LHCN-M2 (cell line): ENCODE measurements around the gene CEACAM21. TPM values are rescaled to one million over a fixed set of nuclear protein-coding genes. Genes with fewer than 3 reads are reported as not detected.

Experiments used
- DNase-seq: peaks from one replicate; pipeline ENCODE4 v3.0.0-alpha.2; 2012; ENCODE audit warnings: low read depth
- total RNA-seq: library from RNA; depleted of rRNA; stranded (reverse); fragments of >200 nt; gene quantifications from 2 replicates; pipeline ENCODE4 v1.2.3, GENCODE V29; 2014

CEACAM21 gene
- total RNA-seq, 1 experiment from 2014 or later: not detected

- no peak for DNase-seq
Observed at GRCh38 chr19:41584931-41585330, 9.0 kb downstream of the CEACAM21 start.

- no peak for DNase-seq
Observed at GRCh38 chr19:41586064-41586463, 10.1 kb downstream of the CEACAM21 start.

DNA sequence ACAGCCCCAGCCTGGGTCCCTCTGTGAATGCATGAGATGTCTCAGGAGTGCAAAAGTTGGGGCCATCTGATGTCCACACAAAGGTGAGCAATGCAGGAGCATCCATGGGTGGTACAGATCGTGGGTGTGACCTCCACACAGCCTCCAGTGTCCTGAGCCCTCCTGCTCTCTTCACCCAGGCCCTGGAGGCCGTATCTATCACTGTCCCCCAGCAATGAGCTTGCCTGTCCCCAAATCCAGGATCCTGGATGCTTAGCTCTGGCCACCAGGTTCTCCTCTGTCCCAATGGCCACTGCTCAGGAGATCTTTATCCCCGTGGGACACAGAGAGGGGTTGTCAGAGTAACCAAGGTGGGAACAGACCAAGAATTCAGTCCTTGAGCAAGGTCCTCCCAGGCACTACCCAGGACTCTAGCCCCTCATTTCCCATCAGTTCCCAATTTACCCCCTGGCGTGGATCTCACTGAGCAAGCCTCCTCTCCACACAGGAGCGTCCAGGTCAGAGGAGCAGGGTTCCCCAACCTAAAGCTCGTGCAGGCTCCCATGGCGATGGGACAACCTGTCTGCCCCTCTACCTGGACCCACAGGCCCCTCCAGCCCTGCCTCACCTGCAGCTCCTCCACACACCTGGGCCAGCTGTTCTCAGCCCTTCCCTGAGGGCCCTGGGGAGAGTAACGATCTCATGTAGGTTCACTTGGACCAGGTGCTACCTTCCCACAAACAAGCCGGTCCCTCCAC lies 11.3 kb downstream of the CEACAM21 start:
- DNase-seq: no peak

DNA sequence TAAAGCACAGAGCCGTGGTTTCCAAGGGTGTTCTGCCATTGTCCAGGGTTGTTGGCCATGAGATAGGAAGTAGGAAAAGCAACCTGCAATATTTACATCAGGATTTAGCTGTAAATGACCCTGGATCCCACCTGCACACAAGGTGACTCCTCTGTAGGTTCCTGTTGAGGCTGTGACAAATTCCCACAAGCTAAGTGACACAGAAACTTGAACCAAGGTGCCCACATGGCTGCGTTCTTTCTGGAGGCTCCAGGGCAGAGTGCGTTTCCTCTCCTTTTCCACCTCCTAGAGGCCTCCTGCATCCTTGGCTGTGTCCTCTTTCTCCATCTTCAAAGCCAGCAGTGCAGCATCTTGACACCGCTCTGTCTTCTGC lies 11.9 kb downstream of the CEACAM21 start:
- no peak for DNase-seq

- DNase-seq: peak; percentile 17
Observed at GRCh38 chr19:41588497-41589209, 12.7 kb downstream of the CEACAM21 start.

GRCh38 chr19:41589371-41589770 lies 13.4 kb downstream of the CEACAM21 start:
- no peak for DNase-seq

DNA sequence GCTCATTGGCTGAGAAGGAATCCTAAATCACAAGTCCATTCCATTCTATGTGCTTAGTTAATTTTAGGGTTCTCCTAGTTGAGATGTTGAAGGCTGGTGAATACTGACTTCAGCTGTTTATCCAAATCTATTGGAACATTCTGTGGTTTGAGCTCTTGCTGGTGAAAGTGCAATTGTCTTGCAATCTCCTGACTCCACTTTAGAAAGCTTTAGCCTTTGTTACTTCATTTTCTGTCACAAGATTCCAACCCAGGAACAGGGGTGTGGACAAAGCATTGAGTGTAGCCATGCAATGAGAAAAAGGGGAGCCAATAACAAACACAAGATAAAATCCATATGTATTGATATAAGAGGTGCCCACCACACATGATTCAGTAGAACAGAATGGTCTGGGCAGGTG lies 15.0 kb downstream of the CEACAM21 start:
- no peak for DNase-seq

DNA sequence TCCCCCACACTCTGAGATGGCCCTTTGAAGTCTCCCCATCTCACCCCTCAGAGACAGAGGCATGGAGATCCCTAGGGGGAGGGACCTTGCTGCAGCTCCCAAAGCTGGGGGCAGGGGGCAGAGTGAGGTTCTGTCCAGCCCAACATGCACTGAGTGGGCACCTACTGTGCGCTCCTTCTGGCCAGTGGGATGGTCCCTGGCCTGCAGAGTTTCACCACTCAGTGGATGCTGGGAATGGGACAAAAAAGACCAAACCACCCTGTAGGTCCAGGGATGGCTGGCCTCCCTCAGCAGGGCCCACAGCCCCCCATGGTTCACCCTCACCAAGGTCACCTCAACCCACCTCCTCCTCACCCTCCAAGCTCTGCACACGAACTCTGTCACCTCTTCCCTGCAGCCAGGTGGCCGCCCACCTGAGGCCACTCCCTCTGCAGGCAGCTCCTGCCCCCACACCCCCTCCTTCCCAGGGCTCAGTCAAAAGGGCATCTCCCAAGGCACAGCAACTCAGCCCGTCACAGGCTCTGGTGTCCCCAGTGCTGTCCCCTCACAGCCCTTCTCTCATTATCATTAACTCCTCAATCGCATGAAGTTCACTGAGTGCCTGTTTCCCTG lies 16.1 kb downstream of the CEACAM21 start:
- DNase-seq: no peak

DNA sequence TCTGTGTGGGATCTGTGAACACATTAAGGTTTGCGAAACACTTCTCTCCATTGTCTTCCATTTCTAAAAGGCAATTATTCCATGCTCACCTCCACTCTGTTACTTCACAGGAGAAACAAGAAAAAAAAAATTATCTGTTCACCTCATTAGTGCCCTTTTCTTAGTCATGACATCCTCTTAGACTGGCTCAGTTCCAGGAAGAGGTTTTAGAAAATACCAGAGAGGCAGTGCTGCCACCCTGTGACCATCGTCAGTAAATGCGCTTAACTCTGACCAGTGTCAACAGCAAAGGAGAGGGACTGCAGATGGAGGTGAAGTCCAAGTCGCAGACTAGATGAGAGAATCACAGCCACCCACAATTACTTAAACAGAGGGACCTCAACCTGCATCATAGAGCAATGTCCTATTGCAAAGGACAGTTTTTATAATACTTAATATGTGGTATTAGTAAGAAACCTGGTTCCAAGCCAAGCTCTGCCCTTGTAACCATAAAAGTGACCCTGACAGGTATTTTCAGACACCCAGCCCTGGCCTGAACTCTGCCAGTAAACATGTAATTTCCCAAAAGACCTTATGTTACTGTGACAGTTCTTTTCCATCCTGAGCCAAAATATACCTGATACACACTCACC lies 19.4 kb downstream of the CEACAM21 start:
- peak; percentile 72 for DNase-seq

DNA sequence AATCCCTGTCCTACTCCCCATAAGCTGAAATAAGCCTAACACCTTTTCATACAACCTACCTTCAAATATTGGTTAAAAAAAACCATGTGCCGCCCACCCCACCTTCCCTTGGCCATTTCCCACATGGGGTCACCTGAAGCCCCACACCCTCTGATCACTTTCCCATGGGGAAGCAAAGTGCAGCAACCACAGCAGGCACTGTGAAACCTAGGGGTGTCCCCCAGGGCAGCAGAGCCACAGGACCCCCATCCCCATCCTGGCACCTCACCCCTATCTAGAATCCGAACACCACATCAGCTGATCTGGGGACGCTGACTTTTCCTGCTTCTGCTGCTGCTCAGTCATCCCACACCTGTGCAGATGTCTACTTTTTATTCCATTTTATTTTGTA lies 19.9 kb downstream of the CEACAM21 start:
- DNase-seq: no peak

- DNase-seq: peak; percentile 53
Observed at GRCh38 chr19:41597600-41598041, 21.7 kb downstream of the CEACAM21 start.

DNA sequence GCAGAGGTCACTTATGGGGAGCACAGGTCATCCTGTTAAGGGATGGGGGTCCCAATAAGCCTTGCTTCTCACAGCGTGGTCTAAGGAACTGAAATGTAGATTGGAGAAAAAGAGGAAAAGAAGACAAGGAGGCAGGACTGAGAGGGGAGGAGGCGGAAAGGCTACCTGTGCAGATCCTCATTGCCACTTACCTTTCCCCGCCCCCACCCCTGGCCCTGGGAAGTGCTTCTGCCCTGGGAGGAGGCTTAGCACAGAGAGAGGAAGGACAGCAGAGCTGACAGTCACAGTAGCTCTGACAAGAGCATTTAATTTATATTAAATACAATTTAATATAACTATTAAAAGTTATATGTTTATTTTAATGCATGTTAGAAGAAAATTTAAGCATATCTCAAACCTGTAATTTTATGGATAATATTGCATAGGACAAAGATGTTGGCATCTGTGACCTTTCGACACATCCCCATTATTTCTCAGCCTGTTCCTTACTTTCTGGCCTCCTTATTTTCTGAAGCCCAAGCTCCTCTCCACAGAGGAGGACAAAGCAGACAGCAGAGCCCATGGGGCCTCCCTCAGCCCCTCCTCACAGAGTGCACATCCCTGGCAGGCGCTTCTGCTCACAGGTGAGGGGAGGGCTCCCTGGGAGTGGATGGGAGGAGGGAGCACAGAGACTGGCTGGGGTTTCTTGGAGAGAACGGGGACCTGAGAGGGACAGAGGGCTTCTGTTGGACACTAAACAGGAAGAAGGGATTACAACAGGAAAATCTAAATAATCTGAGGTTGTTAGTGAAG lies 23.4 kb downstream of the CEACAM21 start:
- DNase-seq: no peak

DNA sequence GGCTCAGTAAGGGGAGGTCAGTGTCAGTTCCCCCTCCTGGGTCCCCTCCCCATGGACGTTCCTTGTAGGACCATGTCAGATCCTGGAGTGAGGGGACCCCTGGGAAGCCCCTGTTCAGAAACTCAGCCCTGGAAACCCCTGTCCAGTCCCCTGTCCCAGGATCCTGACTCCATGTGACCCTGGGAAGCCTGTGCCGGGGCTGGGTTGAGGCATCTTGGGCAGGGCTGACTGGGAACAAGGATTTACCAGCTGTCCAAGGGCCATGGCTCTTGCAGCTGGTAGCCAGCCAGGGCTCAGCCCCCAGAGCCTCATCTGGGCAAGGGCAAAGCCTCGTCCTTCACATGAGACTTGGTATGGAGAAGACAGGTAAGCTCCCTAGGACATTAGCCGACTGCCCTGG lies 25.8 kb downstream of the CEACAM21 start:
- no peak for DNase-seq

DNA sequence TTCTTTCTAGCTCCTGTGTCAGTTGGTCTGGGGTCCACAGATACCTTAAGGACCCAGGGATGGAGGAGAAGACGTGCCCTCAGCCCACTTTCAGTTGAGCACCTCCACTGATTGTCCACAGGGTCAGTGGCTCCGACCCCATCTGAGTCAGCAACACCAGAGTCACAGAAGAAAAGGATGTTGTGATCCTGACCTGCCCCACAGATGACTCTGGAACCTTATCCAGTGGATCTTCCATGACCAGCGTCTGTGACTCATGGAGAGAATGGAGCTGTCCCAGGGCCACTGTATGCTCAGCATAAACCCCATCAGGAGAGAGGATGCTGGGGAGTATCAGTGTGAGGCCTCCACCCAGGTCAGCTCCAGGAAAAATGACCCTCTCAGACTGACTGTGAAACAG lies 28.9 kb downstream of the CEACAM21 start:
- DNase-seq: no peak

DNA sequence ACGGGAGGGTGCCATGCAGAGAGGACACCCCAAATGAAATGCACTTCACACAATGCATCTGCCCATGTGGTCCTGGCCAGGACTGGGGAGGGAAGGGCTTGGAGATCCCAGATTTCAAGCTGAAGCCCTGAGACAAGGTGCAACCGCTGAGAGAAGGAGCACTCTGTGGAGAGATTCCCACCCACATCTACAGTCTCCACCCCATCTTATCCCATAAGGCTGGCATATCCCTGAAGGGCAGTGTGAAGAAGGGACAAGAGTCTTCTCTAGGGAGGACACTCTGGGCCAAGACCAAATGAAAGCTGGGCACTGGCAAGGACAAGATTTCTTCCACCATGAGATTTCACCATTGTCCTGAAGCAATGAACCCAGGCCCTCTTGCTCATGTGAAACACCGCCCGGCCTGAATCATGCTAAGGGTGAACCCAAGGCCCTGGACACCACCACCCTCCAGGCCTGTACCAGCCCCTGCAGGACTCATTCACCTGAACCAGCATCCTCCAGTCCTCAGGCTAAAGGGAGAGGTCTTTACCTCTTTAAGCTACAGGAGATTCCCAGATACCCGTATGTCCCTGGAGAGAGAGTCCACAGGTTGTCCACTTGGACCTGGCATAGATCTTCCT lies 30.4 kb downstream of the CEACAM21 start:
- DNase-seq: no peak

DNA sequence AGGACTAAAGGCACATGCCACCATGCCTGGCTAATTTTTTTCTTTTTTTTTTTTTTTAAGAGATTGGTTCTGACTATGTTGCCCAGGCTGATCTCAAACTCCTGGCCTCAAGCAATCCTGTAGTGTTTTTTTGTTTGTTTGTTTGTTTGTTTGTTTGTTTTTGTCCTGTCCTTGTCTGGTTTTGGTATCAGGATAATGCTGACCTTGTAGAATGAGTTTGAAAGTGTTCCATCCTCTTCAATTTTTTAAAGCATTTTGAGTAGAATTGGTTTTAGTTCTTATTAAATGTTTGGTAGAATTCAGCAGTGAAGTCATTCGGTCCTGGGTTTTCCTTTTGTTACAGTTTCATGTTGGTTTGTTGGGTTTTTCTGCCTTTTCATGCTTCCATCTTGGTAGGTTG lies 31.7 kb downstream of the CEACAM21 start:
- no peak for DNase-seq

- DNase-seq: no peak
Observed at GRCh38 chr19:41610789-41611188, 34.8 kb downstream of the CEACAM21 start.

DNA sequence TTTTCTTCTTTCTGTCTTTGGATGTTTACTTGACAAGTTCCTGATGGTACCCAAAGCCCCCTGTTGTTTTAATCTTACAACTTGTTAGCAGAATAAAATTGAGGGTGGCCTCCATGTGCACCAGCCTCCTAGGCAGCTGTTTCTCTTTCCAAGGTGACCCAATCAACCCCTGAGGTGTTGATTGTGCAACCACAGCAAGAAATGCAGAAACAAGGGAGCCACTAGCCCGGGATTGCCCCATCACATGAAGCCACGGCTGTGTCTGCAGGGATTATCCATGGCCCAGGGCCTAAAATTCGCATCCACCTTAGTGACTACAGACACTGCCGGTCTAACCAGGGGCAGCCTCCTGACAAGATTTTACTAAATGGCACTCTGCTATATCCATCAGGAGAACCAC lies 36.5 kb downstream of the CEACAM21 start:
- DNase-seq: no peak

DNA sequence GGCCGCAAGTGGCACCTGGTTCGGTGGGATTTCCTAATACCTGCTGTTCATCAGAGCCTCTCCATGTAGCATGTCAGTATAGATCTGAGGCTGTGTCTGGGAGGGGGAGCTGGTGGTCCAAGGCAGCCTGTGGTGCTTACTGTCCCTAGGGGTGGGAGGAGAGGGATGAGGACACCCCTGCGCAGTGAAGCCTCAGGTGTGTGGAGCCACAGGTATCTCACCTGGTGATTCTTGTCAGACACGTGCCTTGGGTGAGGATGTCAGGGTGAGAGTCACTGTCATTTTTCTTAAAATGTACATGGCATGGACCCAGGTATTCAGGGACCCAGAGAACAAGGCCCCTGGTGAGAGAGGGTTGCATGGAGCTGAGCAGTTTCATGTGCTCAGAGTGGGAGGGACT lies 39.2 kb downstream of the CEACAM21 start:
- DNase-seq: no peak

GRCh38 chr19:41616792-41617621 lies 41.0 kb downstream of the CEACAM21 start:
- DNase-seq: peak; percentile 9
